Muscle layer of colon (tissue), 2 donors: ENCODE data around the gene MINAR2.

ENCODE experiments used
- H3K27ac ChIP-seq: one replicate; pipeline ENCODE4 v1.7.0; 2013; ENCODE audit warnings: low read depth, mild to moderate bottlenecking, low read length, moderate library complexity
- H3K27me3 ChIP-seq, 2 donors: one replicate each; pipeline ENCODE4 v1.7.0; 2013; ENCODE audit warnings: low read length in 2 of 2, mild to moderate bottlenecking in 2 of 2; ENCODE audit not compliant: insufficient read depth in 2 of 2, control insufficient read depth in 1 of 2
- H3K36me3 ChIP-seq: one replicate; pipeline ENCODE4 v1.7.0; 2013; ENCODE audit warnings: mild to moderate bottlenecking, low read length; ENCODE audit not compliant: insufficient read depth
- H3K4me1 ChIP-seq: one replicate; pipeline ENCODE4 v1.7.0; 2013; ENCODE audit warnings: mild to moderate bottlenecking, low read length; ENCODE audit not compliant: insufficient read depth
- H3K4me3 ChIP-seq, 2 donors: one replicate each; pipeline ENCODE4 v1.7.0; 2013; ENCODE audit warnings: low read length in 2 of 2, low read depth in 1 of 2, mild to moderate bottlenecking in 1 of 2, moderate library complexity in 1 of 2
- H3K9ac ChIP-seq: one replicate; pipeline ENCODE4 v1.7.0; 2013; ENCODE audit warnings: low read length
- H3K9me3 ChIP-seq: one replicate; pipeline ENCODE4 v1.7.0; 2013; ENCODE audit warnings: mild to moderate bottlenecking, low read length
- donor health status: abdominal sarcoma.
- donor health status: Adenocarcinoma of cecum.

MINAR2 gene

GRCh38 chr5:129747572-129748407 is at the start of gene MINAR2:
MINAR2 (plus strand) TSS chr5:129748094; CDS start chr5:129748191, 97 bp downstream.
- Histone ChIP-seq H3K4me1 (no peaks in the 10 kb centered on the region), H3K9me3 (no peaks in the 10 kb centered on the region), H3K27me3 (no peaks in the 10 kb centered on the region), H3K27ac (no peak within 1 kb of the TSS), H3K9ac (no peak within 1 kb of the TSS), H3K36me3 (no peaks in the 10 kb centered on the region), H3K4me3 (no peak within 1 kb of the TSS)

- no peaks in the 10 kb centered on the region for H3K4me1 ChIP-seq
- no peaks in the 10 kb centered on the region for H3K9me3 ChIP-seq
- no peaks in the 10 kb centered on the region for H3K27me3 ChIP-seq
- H3K27ac ChIP-seq = no peak overlapping the region
- no peak overlapping the region for H3K9ac ChIP-seq
- H3K4me3 ChIP-seq = no peak overlapping the region
- no peaks in the 10 kb centered on the region for H3K36me3 ChIP-seq
These were observed 49.2 kb upstream of the MINAR2 start for GRCh38 chr5:129698661-129699060.

- no peak overlapping the region for H3K9ac ChIP-seq
- no peak overlapping the region for H3K27ac ChIP-seq
- H3K27me3 ChIP-seq = no peaks in the 10 kb centered on the region
- no peaks in the 10 kb centered on the region for H3K36me3 ChIP-seq
- H3K4me3 ChIP-seq = no peak overlapping the region
- no peaks in the 10 kb centered on the region for H3K4me1 ChIP-seq
- H3K9me3 ChIP-seq = no peaks in the 10 kb centered on the region
These were observed 31.7 kb upstream of the MINAR2 start for GRCh38 chr5:129716235-129716634.

DNA sequence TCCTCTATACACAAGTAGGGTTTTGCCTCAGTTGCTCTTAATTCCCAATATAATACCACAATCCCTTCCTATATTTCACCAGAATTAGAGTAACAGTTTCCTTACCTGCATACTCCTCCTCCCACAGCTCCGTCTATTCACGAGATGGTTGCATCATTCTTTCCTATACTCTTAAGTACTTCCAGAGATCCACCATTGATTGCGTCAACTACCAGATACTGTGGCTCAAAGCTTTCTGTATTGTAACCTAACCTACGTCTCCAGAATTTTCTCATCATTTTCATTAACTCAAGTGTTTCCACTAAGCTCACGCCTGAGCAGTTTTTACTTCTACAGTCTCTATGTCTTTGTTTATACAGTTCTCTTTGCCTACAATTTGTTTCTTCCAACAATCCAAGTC is 31.2 kb upstream of the MINAR2 start:
- Histone ChIP-seq H3K27ac (no peak overlapping the region), H3K9me3 (no peaks in the 10 kb centered on the region)

DNA sequence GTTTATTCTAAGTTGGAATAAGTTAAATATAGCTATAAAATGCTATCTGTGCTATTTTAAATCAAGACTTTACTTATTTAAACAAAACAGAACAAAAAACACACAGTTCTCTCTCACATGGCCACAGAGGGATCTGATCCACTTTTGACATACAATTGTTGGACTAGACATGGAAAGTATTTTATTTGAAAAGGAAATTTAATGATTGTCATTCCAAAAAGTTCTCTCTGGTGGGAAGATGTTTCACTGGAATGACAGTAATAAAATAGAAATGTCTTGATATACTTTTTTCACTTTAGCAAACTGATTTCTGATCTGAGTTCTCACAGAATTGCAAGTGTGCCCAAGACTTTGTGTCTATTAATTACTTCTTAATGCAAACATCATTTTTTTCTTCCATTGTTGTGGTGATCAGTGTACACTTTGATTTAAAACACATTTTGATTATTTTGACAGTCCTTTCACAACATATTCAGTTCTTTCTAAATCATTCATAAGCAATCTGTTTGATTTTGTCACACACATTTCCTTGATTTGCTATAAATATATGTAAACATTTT is 30.1 kb upstream of the MINAR2 start:
- H3K4me1 ChIP-seq = no peaks in the 10 kb centered on the region
- no peak overlapping the region for H3K4me3 ChIP-seq
- H3K27me3 ChIP-seq = no peaks in the 10 kb centered on the region
- no peaks in the 10 kb centered on the region for H3K9me3 ChIP-seq
- H3K36me3 ChIP-seq = no peaks in the 10 kb centered on the region
- H3K27ac ChIP-seq = no peak overlapping the region
- H3K9ac ChIP-seq = no peak overlapping the region

More for the DNA sequence above, 31.2 kb upstream of the MINAR2 start:
- no peak overlapping the region for H3K9ac ChIP-seq
- no peaks in the 10 kb centered on the region for H3K4me1 ChIP-seq
- H3K36me3 ChIP-seq = no peaks in the 10 kb centered on the region
- no peak overlapping the region for H3K4me3 ChIP-seq
- no peaks in the 10 kb centered on the region for H3K27me3 ChIP-seq

DNA sequence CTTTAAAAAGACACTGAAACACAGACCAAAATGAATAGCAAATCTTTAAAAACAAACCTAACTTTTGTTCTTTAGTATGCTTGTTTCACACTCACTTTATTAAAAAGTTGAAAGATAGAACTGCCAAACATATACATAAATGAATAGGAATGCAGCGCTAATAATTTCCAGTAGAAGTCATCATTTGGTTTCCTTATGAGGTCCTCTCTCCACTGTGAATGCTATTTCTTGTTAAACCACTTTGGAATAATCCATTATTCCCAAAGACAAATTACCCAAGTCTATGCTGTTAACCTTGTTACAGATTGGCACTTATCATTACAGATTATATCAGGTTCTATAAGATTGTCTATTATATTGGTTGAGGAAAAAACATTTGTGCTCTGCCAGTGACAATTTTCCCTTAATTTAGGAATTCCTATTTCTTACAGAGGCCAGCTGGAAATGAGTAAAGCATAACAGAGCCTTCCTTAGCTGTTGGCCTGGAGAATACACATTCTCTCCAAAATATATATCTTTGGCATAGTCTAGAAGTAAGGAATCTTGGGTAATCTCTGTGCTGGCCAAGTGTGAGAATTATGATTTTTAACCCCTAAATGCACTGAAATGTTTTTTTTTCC is 29.3 kb upstream of the MINAR2 start:
- Histone ChIP-seq H3K9ac (no peak overlapping the region), H3K36me3 (no peaks in the 10 kb centered on the region), H3K27ac (no peak overlapping the region), H3K9me3 (no peaks in the 10 kb centered on the region), H3K4me3 (no peak overlapping the region), H3K4me1 (no peaks in the 10 kb centered on the region), H3K27me3 (no peaks in the 10 kb centered on the region)

- no peak overlapping the region for H3K4me3 ChIP-seq
- H3K9ac ChIP-seq = no peak overlapping the region
- H3K36me3 ChIP-seq = no peaks in the 10 kb centered on the region
- H3K27me3 ChIP-seq = no peaks in the 10 kb centered on the region
- no peaks in the 10 kb centered on the region for H3K4me1 ChIP-seq
- no peaks in the 10 kb centered on the region for H3K9me3 ChIP-seq
- H3K27ac ChIP-seq = no peak overlapping the region
These were observed 23.7 kb upstream of the MINAR2 start for GRCh38 chr5:129724222-129724621.

GRCh38 chr5:129724647-129725046 is 23.2 kb upstream of the MINAR2 start:
- H3K36me3 ChIP-seq = no peaks in the 10 kb centered on the region
- H3K27ac ChIP-seq = no peak overlapping the region
- H3K9me3 ChIP-seq = no peaks in the 10 kb centered on the region
- H3K27me3 ChIP-seq = no peaks in the 10 kb centered on the region
- H3K4me1 ChIP-seq = no peaks in the 10 kb centered on the region
- no peak overlapping the region for H3K9ac ChIP-seq
- no peak overlapping the region for H3K4me3 ChIP-seq

- no peaks in the 10 kb centered on the region for H3K27me3 ChIP-seq
- H3K9ac ChIP-seq = no peak overlapping the region
- no peaks in the 10 kb centered on the region for H3K36me3 ChIP-seq
- H3K27ac ChIP-seq = no peak overlapping the region
- H3K4me3 ChIP-seq = no peak overlapping the region
- H3K9me3 ChIP-seq = no peaks in the 10 kb centered on the region
- H3K4me1 ChIP-seq = no peaks in the 10 kb centered on the region
These were observed 8.1 kb upstream of the MINAR2 start for GRCh38 chr5:129739773-129740172.

GRCh38 chr5:129743541-129744187 is 4.2 kb upstream of the MINAR2 start:
- Histone ChIP-seq H3K36me3 (no peaks in the 10 kb centered on the region), H3K4me1 (no peaks in the 10 kb centered on the region), H3K27me3 (no peaks in the 10 kb centered on the region), H3K4me3 (no peak overlapping the region), H3K9me3 (no peaks in the 10 kb centered on the region), H3K9ac (no peak overlapping the region), H3K27ac (no peak overlapping the region)

DNA sequence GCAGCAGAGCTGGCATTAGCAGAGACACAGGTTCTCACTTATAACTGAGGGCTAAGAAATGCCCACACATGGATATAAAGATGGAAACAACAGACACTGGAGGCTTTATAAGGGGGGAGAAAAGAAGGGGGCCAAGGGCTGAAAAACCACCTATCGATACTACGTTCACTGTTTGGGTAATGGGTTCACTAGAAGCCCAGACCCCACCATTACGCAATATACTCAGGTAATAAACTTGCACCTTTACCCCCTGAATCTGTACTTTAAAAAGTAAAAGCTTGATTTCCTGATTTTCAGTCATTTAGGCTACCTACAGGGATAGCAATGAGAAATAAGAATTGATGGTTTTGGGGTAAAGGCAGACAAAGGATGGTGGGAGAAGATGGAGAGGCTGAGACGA is 1.9 kb upstream of the MINAR2 start:
- no peaks in the 10 kb centered on the region for H3K36me3 ChIP-seq
- H3K4me1 ChIP-seq = no peaks in the 10 kb centered on the region
- H3K4me3 ChIP-seq = no peak overlapping the region
- H3K27me3 ChIP-seq = no peaks in the 10 kb centered on the region
- H3K9me3 ChIP-seq = no peaks in the 10 kb centered on the region
- H3K27ac ChIP-seq = no peak overlapping the region
- no peak overlapping the region for H3K9ac ChIP-seq
